ENCODE results near the gene PRKAR1B.

PRKAR1B gene

DNA sequence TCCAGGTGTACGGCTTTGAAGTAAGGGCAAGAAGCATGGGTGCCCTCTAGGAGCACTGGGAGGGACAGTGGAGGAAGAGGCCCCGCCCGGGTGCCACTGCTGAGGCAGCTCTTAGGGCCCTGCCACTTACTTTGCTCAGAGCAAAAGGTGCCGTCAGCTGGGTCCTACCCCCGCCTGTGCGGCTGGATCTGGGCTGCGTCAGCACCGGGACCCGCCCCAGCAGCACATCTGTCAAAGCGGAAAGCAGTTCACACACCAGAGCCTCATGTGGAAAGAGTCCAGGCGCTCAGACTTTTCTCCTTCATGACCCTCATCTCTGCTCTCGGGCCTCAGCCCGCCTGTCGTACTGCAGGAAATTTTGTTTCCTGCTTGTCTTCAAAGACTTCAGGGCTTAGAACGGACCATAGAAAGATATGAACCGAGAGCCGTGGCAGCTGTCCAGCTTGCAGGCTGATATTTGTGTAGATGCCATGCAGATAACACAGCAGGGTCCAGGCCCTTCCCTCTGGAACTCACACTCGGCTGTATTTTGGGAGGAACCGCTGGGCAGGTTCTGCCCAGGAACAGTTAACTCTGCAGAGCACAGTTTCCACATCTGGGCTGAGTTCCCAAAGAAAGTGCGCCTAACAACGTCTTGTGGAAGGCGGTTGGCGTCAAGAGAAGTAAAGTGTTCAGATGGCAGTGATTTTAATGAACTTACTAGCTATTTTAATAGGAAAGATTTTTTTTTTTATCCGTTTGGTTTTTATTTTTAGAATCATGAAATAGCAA, 44.3 kb upstream of the PRKAR1B start:
- no peak overlapping the region for H3K27ac ChIP-seq
- no peak for TF ChIP-seq CTCF (conservative IDR thresholded peaks at IDR 0.05)
- no peak for TF ChIP-seq ZFX (IDR thresholded peaks at IDR 0.05)

- H3K27ac ChIP-seq = no peak overlapping the region
- TF ChIP-seq ZFX (IDR thresholded peaks at IDR 0.05) = no peak
- no peak for TF ChIP-seq CTCF (conservative IDR thresholded peaks at IDR 0.05)
Measured at GRCh38 chr7:770741-771166, 43.7 kb upstream of the PRKAR1B start.

- H3K27ac ChIP-seq = no peak overlapping the region
Measured at GRCh38 chr7:770336-770735, 43.3 kb upstream of the PRKAR1B start.

GRCh38 chr7:768881-769504, 41.9 kb upstream of the PRKAR1B start:
- H3K27ac ChIP-seq = peak overlapping the region; percentile 83

More at GRCh38 chr7:770336-770735, 43.3 kb upstream of the PRKAR1B start:
- TF ChIP-seq CTCF (conservative IDR thresholded peaks at IDR 0.05) (no peak), ZFX (IDR thresholded peaks at IDR 0.05) (no peak)

GRCh38 chr7:767941-768731, 41.1 kb upstream of the PRKAR1B start:
- peak overlapping the region; percentile 83 for H3K27ac ChIP-seq
- TF ChIP-seq CTCF (conservative IDR thresholded peaks at IDR 0.05) (no peak), ZFX (IDR thresholded peaks at IDR 0.05) (no peak)

More at GRCh38 chr7:768881-769504, 41.9 kb upstream of the PRKAR1B start:
- TF ChIP-seq CTCF (conservative IDR thresholded peaks at IDR 0.05) (no peak), ZFX (IDR thresholded peaks at IDR 0.05) (0 out of 2 replicates have a peak, but pooled peaks have one; percentile 27)

GRCh38 chr7:767580-767940, 40.5 kb upstream of the PRKAR1B start:
- TF ChIP-seq ZFX (IDR thresholded peaks at IDR 0.05) = no peak
- TF ChIP-seq CTCF (conservative IDR thresholded peaks at IDR 0.05) = no peak
- H3K27ac ChIP-seq = peak overlapping the region; percentile 72

- no peak overlapping the region for H3K27ac ChIP-seq
- no peak for TF ChIP-seq CTCF (conservative IDR thresholded peaks at IDR 0.05)
- no peak for TF ChIP-seq ZFX (IDR thresholded peaks at IDR 0.05)
Measured at GRCh38 chr7:765383-765782, 38.3 kb upstream of the PRKAR1B start.

All from C4-2B (cell line).